Neural cell (in vitro differentiated cells): ENCODE measurements around the gene RBM14. TPM values are rescaled to one million over a fixed set of nuclear protein-coding genes. Genes with fewer than 3 reads are reported as not detected.

ENCODE experiments used
- H2AFZ ChIP-seq: fragments of 200-600, 300-800 bp; sonication (generic), shearing (Covaris generic); 2 replicates; pipeline ENCODE4 v1.6.0; 2014; ENCODE audit warnings: low read depth, mild to moderate bottlenecking, antibody characterized with exemption, low read length, moderate library complexity
- H3F3A ChIP-seq: fragments of 200-600 bp; shearing (Covaris generic); 2 replicates; pipeline ENCODE4 v1.6.1; 2016; ENCODE audit warnings: mild to moderate bottlenecking, moderate library complexity, mixed read lengths, antibody characterized with exemption, low read length; ENCODE audit not compliant: insufficient read depth, poor library complexity, severe bottlenecking
- H3K27ac ChIP-seq: fragments of 200-600, 300-800 bp; sonication (generic), shearing (Covaris generic); 2 replicates; pipeline ENCODE4 v1.5.1; 2014; ENCODE audit warnings: mild to moderate bottlenecking, low read length, moderate library complexity
- H3K27me3 ChIP-seq: fragments of 300-800, 200-600 bp; sonication (generic), shearing (Covaris generic); 2 replicates; pipeline ENCODE4 v1.6.0; 2014; ENCODE audit warnings: mild to moderate bottlenecking, low read depth, low read length, moderate library complexity; ENCODE audit not compliant: insufficient read depth
- H3K36me3 ChIP-seq: fragments of 300-800, 200-600 bp; sonication (generic), shearing (Covaris generic); 2 replicates; pipeline ENCODE4 v1.5.1; 2014; ENCODE audit warnings: mild to moderate bottlenecking, antibody characterized with exemption, low read length, moderate library complexity; ENCODE audit not compliant: insufficient read depth
- H3K4me2 ChIP-seq: fragments of 300-800, 200-600 bp; sonication (generic), shearing (Covaris generic); 2 replicates; pipeline ENCODE4 v1.6.0; 2014; ENCODE audit warnings: mild to moderate bottlenecking, low read length
- H3K4me3 ChIP-seq: fragments of 300-800, 200-600 bp; sonication (generic), shearing (Covaris generic); 2 replicates; pipeline ENCODE4 v1.5.1; 2014; ENCODE audit warnings: mild to moderate bottlenecking, low read length, moderate library complexity
- H3K79me2 ChIP-seq: fragments of 200-600 bp; shearing (Covaris generic); replicated peaks from 2 replicates; pipeline ENCODE4 v1.6.0; 2014; ENCODE audit warnings: mild to moderate bottlenecking, low read length, moderate library complexity; ENCODE audit not compliant: insufficient read depth
- H3K9ac ChIP-seq: fragments of 300-800, 200-600 bp; sonication (generic), shearing (Covaris generic); 2 replicates; pipeline ENCODE4 v1.6.1; 2016; ENCODE audit warnings: mild to moderate bottlenecking, low read length, mixed read lengths
- H3K9me2 ChIP-seq: fragments of 200-600 bp; shearing (Covaris generic); 2 replicates; pipeline ENCODE4 v1.6.1; 2016; ENCODE audit warnings: mild to moderate bottlenecking, low read length, mixed read lengths; ENCODE audit not compliant: insufficient read depth
- H3K9me3 ChIP-seq: fragments of 200-600, 300-800 bp; sonication (generic), shearing (Covaris generic); 2 replicates; pipeline ENCODE4 v1.6.1; 2016; ENCODE audit warnings: mild to moderate bottlenecking, mixed run types, low read length, moderate library complexity, mixed read lengths
- H4K20me1 ChIP-seq: fragments of 200-600 bp; shearing (Covaris generic); 2 replicates; pipeline ENCODE4 v1.6.1; 2016; ENCODE audit warnings: mild to moderate bottlenecking, mixed run types; ENCODE audit not compliant: insufficient read depth
- EP300 ChIP-seq: fragments of 450-650 bp; conservative IDR thresholded peaks from 2 replicates; pipeline ENCODE4 v1.6.1; 2014; ENCODE audit warnings: antibody characterized with exemption, mild to moderate bottlenecking, moderate library complexity; ENCODE audit not compliant: poor library complexity, severe bottlenecking
- EZH2 ChIP-seq: fragments of 200-600, 300-800 bp; shearing (Covaris generic), sonication (generic); IDR thresholded peaks from 2 replicates; pipeline ENCODE4 v1.6.1; 2014; ENCODE audit warnings: antibody characterized with exemption, low read length, borderline replicate concordance, mild to moderate bottlenecking; ENCODE audit not compliant: insufficient read depth, poor library complexity, severe bottlenecking
- MXI1 ChIP-seq: fragments of 450-650 bp; conservative IDR thresholded peaks from 2 replicates; pipeline ENCODE4 v1.6.1; 2014; ENCODE audit warnings: antibody characterized with exemption, mild to moderate bottlenecking; ENCODE audit not compliant: poor library complexity, severe bottlenecking
- POLR2AphosphoS5 ChIP-seq: IDR thresholded peaks from 2 replicates; pipeline ENCODE4 v1.6.1; 2012
- RAD21 ChIP-seq: fragments of 450-650 bp; conservative IDR thresholded peaks from 2 replicates; pipeline ENCODE4 v1.6.1; 2014; ENCODE audit warnings: antibody characterized with exemption, mild to moderate bottlenecking, moderate library complexity
- SMC3 ChIP-seq: fragments of 450-650 bp; conservative IDR thresholded peaks from 2 replicates; pipeline ENCODE4 v1.6.1; 2014; ENCODE audit warnings: antibody characterized with exemption, mild to moderate bottlenecking, moderate library complexity; ENCODE audit not compliant: poor library complexity
- TAF1 ChIP-seq: IDR thresholded peaks from 2 replicates; pipeline ENCODE4 v1.6.1; 2012; ENCODE audit warnings: low read depth
- polyA plus RNA-seq: library from polyadenylated mRNA; depleted of rRNA; stranded (reverse); fragments of >200 nt; gene quantifications from 2 replicates; pipeline ENCODE4 v1.2.3, GENCODE V29; 2014
- TF ChIP-seq, protein P1 (sequence below): fragments of 450-650 bp; IDR thresholded peaks from 2 replicates; pipeline ENCODE4 v1.5.1; 2014; ENCODE audit warnings: antibody characterized with exemption, mild to moderate bottlenecking, moderate library complexity; ENCODE audit not compliant: poor library complexity, severe bottlenecking
- TF ChIP-seq, protein P2 (sequence below): IDR thresholded peaks from 2 replicates; pipeline ENCODE4 v1.6.1; 2012; ENCODE audit warnings: borderline replicate concordance

The RBM14 gene
- polyA plus RNA-seq, 1 donor from 2014 or later: 43.0 TPM

GRCh38 chr11:66641834-66642233 lies 25.4 kb downstream of the RBM14 start:
- H2AFZ ChIP-seq: no peak overlapping the region
- TF ChIP-seq, protein P1, sequence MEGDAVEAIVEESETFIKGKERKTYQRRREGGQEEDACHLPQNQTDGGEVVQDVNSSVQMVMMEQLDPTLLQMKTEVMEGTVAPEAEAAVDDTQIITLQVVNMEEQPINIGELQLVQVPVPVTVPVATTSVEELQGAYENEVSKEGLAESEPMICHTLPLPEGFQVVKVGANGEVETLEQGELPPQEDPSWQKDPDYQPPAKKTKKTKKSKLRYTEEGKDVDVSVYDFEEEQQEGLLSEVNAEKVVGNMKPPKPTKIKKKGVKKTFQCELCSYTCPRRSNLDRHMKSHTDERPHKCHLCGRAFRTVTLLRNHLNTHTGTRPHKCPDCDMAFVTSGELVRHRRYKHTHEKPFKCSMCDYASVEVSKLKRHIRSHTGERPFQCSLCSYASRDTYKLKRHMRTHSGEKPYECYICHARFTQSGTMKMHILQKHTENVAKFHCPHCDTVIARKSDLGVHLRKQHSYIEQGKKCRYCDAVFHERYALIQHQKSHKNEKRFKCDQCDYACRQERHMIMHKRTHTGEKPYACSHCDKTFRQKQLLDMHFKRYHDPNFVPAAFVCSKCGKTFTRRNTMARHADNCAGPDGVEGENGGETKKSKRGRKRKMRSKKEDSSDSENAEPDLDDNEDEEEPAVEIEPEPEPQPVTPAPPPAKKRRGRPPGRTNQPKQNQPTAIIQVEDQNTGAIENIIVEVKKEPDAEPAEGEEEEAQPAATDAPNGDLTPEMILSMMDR: no peak
- TF ChIP-seq MXI1: no peak
- TF ChIP-seq POLR2AphosphoS5: no peak
- TF ChIP-seq EZH2: no peak
- TF ChIP-seq SMC3: no peak
- TF ChIP-seq, protein P2, sequence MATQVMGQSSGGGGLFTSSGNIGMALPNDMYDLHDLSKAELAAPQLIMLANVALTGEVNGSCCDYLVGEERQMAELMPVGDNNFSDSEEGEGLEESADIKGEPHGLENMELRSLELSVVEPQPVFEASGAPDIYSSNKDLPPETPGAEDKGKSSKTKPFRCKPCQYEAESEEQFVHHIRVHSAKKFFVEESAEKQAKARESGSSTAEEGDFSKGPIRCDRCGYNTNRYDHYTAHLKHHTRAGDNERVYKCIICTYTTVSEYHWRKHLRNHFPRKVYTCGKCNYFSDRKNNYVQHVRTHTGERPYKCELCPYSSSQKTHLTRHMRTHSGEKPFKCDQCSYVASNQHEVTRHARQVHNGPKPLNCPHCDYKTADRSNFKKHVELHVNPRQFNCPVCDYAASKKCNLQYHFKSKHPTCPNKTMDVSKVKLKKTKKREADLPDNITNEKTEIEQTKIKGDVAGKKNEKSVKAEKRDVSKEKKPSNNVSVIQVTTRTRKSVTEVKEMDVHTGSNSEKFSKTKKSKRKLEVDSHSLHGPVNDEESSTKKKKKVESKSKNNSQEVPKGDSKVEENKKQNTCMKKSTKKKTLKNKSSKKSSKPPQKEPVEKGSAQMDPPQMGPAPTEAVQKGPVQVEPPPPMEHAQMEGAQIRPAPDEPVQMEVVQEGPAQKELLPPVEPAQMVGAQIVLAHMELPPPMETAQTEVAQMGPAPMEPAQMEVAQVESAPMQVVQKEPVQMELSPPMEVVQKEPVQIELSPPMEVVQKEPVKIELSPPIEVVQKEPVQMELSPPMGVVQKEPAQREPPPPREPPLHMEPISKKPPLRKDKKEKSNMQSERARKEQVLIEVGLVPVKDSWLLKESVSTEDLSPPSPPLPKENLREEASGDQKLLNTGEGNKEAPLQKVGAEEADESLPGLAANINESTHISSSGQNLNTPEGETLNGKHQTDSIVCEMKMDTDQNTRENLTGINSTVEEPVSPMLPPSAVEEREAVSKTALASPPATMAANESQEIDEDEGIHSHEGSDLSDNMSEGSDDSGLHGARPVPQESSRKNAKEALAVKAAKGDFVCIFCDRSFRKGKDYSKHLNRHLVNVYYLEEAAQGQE: no peak
- TF ChIP-seq RAD21: no peak
- no peak for TF ChIP-seq EP300
- no peak for TF ChIP-seq TAF1
- peaks cover 82% of the 10 kb centered on the region for H3K79me2 ChIP-seq
- no peak overlapping the region for H3K27ac ChIP-seq
- H3F3A ChIP-seq: peaks cover 8% of the 10 kb centered on the region
- H3K4me3 ChIP-seq: peak overlapping the region; percentile 75
- no peaks in the 10 kb centered on the region for H3K27me3 ChIP-seq
- H4K20me1 ChIP-seq: peaks cover 70% of the 10 kb centered on the region
- H3K9ac ChIP-seq: peak overlapping the region; percentile 4
- peak overlapping the region; percentile 100 for H3K4me2 ChIP-seq
- H3K9me3 ChIP-seq: no peaks in the 10 kb centered on the region
- H3K9me2 ChIP-seq: no peaks in the 10 kb centered on the region
- peaks cover 29% of the 10 kb centered on the region for H3K36me3 ChIP-seq

DNA sequence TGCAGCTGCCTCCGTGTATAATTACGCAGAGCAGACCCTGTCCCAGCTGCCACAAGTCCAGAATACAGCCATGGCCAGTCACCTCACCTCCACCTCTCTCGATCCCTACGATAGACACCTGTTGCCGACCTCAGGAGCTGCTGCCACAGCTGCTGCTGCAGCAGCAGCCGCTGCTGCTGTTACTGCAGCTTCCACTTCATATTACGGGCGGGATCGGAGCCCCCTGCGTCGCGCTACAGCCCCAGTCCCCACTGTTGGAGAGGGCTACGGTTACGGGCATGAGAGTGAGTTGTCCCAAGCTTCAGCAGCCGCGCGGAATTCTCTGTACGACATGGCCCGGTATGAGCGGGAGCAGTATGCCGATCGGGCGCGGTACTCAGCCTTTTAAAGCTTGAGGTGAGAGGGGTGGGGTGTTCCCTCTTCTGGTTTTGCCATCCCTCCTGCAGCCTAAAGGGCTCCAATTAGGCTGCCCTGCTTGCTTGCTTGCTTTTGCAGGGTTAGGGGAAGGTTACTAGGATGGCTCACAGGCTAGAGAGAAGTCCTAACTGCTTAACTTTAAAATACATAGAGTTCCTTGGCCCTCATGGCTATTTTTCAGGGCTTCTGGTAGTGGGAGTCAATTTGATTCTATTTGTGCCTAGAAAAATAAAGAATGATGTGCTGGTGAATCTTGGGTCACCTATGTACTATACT lies 27.5 kb downstream of the RBM14 start:
- H3K79me2 ChIP-seq: peaks cover 96% of the 10 kb centered on the region
- peak overlapping the region; percentile 75 for H3K4me3 ChIP-seq
- H3K9ac ChIP-seq: no peak overlapping the region
- peaks cover 3% of the 10 kb centered on the region for H3F3A ChIP-seq
- H3K9me2 ChIP-seq: no peaks in the 10 kb centered on the region
- TF ChIP-seq EP300 (no peak), SMC3 (no peak), POLR2AphosphoS5 (no peak), MXI1 (no peak), RAD21 (no peak), TAF1 (no peak), EZH2 (no peak)
- TF ChIP-seq, protein P2: no peak
- TF ChIP-seq, protein P1: no peak
- H4K20me1 ChIP-seq: peaks cover 80% of the 10 kb centered on the region
- no peaks in the 10 kb centered on the region for H3K9me3 ChIP-seq
- peak overlapping the region; percentile 49 for H3K4me2 ChIP-seq
- no peak overlapping the region for H3K27ac ChIP-seq
- H3K36me3 ChIP-seq: peaks cover 30% of the 10 kb centered on the region
- H3K27me3 ChIP-seq: no peaks in the 10 kb centered on the region
- no peak overlapping the region for H2AFZ ChIP-seq
